Neural progenitor cell (in vitro differentiated cells): ENCODE data around the gene PHLDA1. TPM values are rescaled to one million over a fixed set of nuclear protein-coding genes. Genes with fewer than 3 reads are reported as not detected.

Source experiments
- DNase-seq: peaks from one replicate; pipeline ENCODE4 v3.0.0-alpha.2; 2016; ENCODE audit warnings: low spot score
- H2AFZ ChIP-seq: fragments of 200-600 bp; sonication (generic); replicated peaks from 2 replicates; pipeline ENCODE4 v1.6.1; 2016; ENCODE audit warnings: antibody characterized with exemption
- H3F3A ChIP-seq: fragments of 200-600 bp; sonication (generic); 2 replicates; pipeline ENCODE4 v1.6.1; 2016; ENCODE audit warnings: antibody characterized with exemption, low read depth
- H3K27ac ChIP-seq: fragments of 200-600 bp; sonication (generic); 2 replicates; pipeline ENCODE4 v1.5.1; 2016; ENCODE audit warnings: mild to moderate bottlenecking
- H3K27me3 ChIP-seq: fragments of 200-600 bp; sonication (generic); 2 replicates; pipeline ENCODE4 v1.6.1; 2016; ENCODE audit warnings: mild to moderate bottlenecking, moderate library complexity
- H3K36me3 ChIP-seq: fragments of 200-600 bp; sonication (generic); 2 replicates; pipeline ENCODE4 v1.5.1; 2016
- H3K4me1 ChIP-seq: fragments of 200-600 bp; sonication (generic); 2 replicates; pipeline ENCODE4 v1.6.1; 2016; ENCODE audit warnings: mixed run types
- H3K4me2 ChIP-seq: fragments of 200-600 bp; sonication (generic); 2 replicates; pipeline ENCODE4 v1.6.1; 2016
- H3K4me3 ChIP-seq: fragments of 200-600 bp; sonication (generic); 2 replicates; pipeline ENCODE4 v1.5.1; 2016
- H3K79me2 ChIP-seq: fragments of 200-600 bp; sonication (generic); 2 replicates; pipeline ENCODE4 v1.6.1; 2016; ENCODE audit warnings: low read depth
- H3K9ac ChIP-seq: fragments of 200-600 bp; sonication (generic); 2 replicates; pipeline ENCODE4 v1.6.1; 2016
- H3K9me3 ChIP-seq: fragments of 200-600 bp; sonication (generic); 2 replicates; pipeline ENCODE4 v1.5.1; 2016; ENCODE audit warnings: low read depth
- H4K20me1 ChIP-seq: fragments of 200-600 bp; sonication (generic); 2 replicates; pipeline ENCODE4 v1.6.1; 2016; ENCODE audit warnings: low read depth
- H3K27ac Mint-ChIP-seq: 3 replicates; pipeline ENCODE4 v1.8.0; 2021; ENCODE audit warnings: mixed read lengths
- H3K27me3 Mint-ChIP-seq: 2 replicates; pipeline ENCODE4 v1.8.0; 2022; ENCODE audit warnings: low read depth, mild to moderate bottlenecking, inconsistent platforms, moderate library complexity, mixed read lengths; ENCODE audit not compliant: insufficient read depth
- H3K36me3 Mint-ChIP-seq: 3 replicates; pipeline ENCODE4 v1.8.0; 2021; ENCODE audit warnings: mixed read lengths
- H3K4me1 Mint-ChIP-seq: 3 replicates; pipeline ENCODE4 v1.8.0; 2021; ENCODE audit warnings: mixed read lengths
- H3K4me3 Mint-ChIP-seq: 3 replicates; pipeline ENCODE4 v1.8.0; 2021; ENCODE audit warnings: mild to moderate bottlenecking, moderate library complexity, mixed read lengths
- H3K9me3 Mint-ChIP-seq: 3 replicates; pipeline ENCODE4 v1.8.0; 2020; ENCODE audit warnings: mixed read lengths
- CTCF ChIP-seq: fragments of 200-600 bp; sonication (generic); IDR thresholded peaks from 2 replicates; pipeline ENCODE4 v1.5.1; 2017; ENCODE audit warnings: antibody characterized with exemption, mild to moderate bottlenecking
- EZH2 ChIP-seq: fragments of 200-600 bp; sonication (generic); IDR thresholded peaks from 2 replicates; pipeline ENCODE4 v1.6.1; 2017; ENCODE audit warnings: antibody characterized with exemption, mild to moderate bottlenecking, moderate library complexity
- EZH2phosphoT487 ChIP-seq: fragments of 200-600 bp; sonication (generic); IDR thresholded peaks from 2 replicates; pipeline ENCODE4 v1.6.1; 2017; ENCODE audit warnings: antibody characterized with exemption
- total RNA-seq: library from RNA; depleted of rRNA; stranded (reverse); fragments of >200 nt; gene quantifications from 2 replicates; pipeline ENCODE4 v1.2.3, GENCODE V29; 2015; ENCODE audit warnings: low replicate concordance

The PHLDA1 gene
- total RNA-seq, 1 donor from 2014 or later: 1.1 TPM

GRCh38 chr12:76025601-76026575 is 5.7 kb downstream of the PHLDA1 start:
- H3F3A ChIP-seq: peaks cover 2% of the 10 kb centered on the region
- H3K9ac ChIP-seq: no peak overlapping the region
- H3K4me1 ChIP-seq: peaks cover 15% of the 10 kb centered on the region
- Mint-ChIP-seq H3K9me3 (no peaks in the 10 kb centered on the region), H3K27ac (no peak overlapping the region), H3K4me1 (peaks cover 27% of the 10 kb centered on the region), H3K4me3 (no peak overlapping the region), H3K27me3 (no peaks in the 10 kb centered on the region), H3K36me3 (no peaks in the 10 kb centered on the region)
- peaks cover 23% of the 10 kb centered on the region for H3K27me3 ChIP-seq
- H4K20me1 ChIP-seq: peaks cover 4% of the 10 kb centered on the region
- peaks cover 19% of the 10 kb centered on the region for H3K79me2 ChIP-seq
- no peak overlapping the region for H3K4me2 ChIP-seq
- no peaks in the 10 kb centered on the region for H3K9me3 ChIP-seq
- H3K36me3 ChIP-seq: no peaks in the 10 kb centered on the region
- DNase-seq: no peak
- H3K4me3 ChIP-seq: no peak overlapping the region
- TF ChIP-seq EZH2 (no peak), EZH2phosphoT487 (no peak), CTCF (no peak)
- no peak overlapping the region for H2AFZ ChIP-seq
- H3K27ac ChIP-seq: no peak overlapping the region

GRCh38 chr12:76024942-76025600 is 6.5 kb downstream of the PHLDA1 start:
- no peak overlapping the region for H3K4me3 Mint-ChIP-seq
- H3K4me1 Mint-ChIP-seq: peaks cover 32% of the 10 kb centered on the region
- Histone ChIP-seq H4K20me1 (peaks cover under 1% of the 10 kb centered on the region), H3K4me1 (peaks cover 15% of the 10 kb centered on the region), H3K4me2 (no peak overlapping the region), H3F3A (no peaks in the 10 kb centered on the region), H3K36me3 (no peaks in the 10 kb centered on the region), H3K27me3 (peaks cover 14% of the 10 kb centered on the region), H3K79me2 (peaks cover 19% of the 10 kb centered on the region), H2AFZ (no peak overlapping the region), H3K27ac (no peak overlapping the region), H3K4me3 (no peak overlapping the region), H3K9ac (no peak overlapping the region), H3K9me3 (no peaks in the 10 kb centered on the region)
- no peak overlapping the region for H3K27ac Mint-ChIP-seq
- TF ChIP-seq EZH2 (no peak), CTCF (no peak), EZH2phosphoT487 (no peak)
- H3K27me3 Mint-ChIP-seq: no peaks in the 10 kb centered on the region
- no peak for DNase-seq
- H3K9me3 Mint-ChIP-seq: no peaks in the 10 kb centered on the region
- H3K36me3 Mint-ChIP-seq: no peaks in the 10 kb centered on the region

GRCh38 chr12:76024102-76024781 is 7.3 kb downstream of the PHLDA1 start:
- no peaks in the 10 kb centered on the region for H3K36me3 ChIP-seq
- H3K27ac ChIP-seq: no peak overlapping the region
- no peaks in the 10 kb centered on the region for H3K9me3 ChIP-seq
- H3K4me3 Mint-ChIP-seq: no peak overlapping the region
- no peak overlapping the region for H3K9ac ChIP-seq
- H2AFZ ChIP-seq: no peak overlapping the region
- H3K4me3 ChIP-seq: no peak overlapping the region
- H3K79me2 ChIP-seq: peaks cover 11% of the 10 kb centered on the region
- no peaks in the 10 kb centered on the region for H3K9me3 Mint-ChIP-seq
- H3K27ac Mint-ChIP-seq: no peak overlapping the region
- peaks cover 33% of the 10 kb centered on the region for H3K4me1 Mint-ChIP-seq
- no peaks in the 10 kb centered on the region for H3K27me3 Mint-ChIP-seq
- H4K20me1 ChIP-seq: no peaks in the 10 kb centered on the region
- TF ChIP-seq EZH2 (no peak), CTCF (no peak), EZH2phosphoT487 (no peak)
- H3K4me2 ChIP-seq: no peak overlapping the region
- H3K36me3 Mint-ChIP-seq: no peaks in the 10 kb centered on the region
- H3F3A ChIP-seq: no peaks in the 10 kb centered on the region
- peaks cover 6% of the 10 kb centered on the region for H3K27me3 ChIP-seq
- H3K4me1 ChIP-seq: peaks cover 9% of the 10 kb centered on the region
- no peak for DNase-seq
